Rectal smooth muscle tissue (tissue), 1 donor: ENCODE measurements around the gene APOF.
"Not testable (repeated sequence)": the region's sequence is repeated elsewhere in the genome, so short reads cannot be mapped to it uniquely, and the experiment has no call there.

Source experiments
- H3K27ac ChIP-seq: one replicate; pipeline ENCODE4 v1.7.0; 2013; ENCODE audit warnings: low read depth, low read length, inconsistent platforms
- H3K27me3 ChIP-seq: one replicate; pipeline ENCODE4 v1.7.0; 2013; ENCODE audit warnings: low read length; ENCODE audit not compliant: control insufficient read depth, insufficient read depth
- H3K36me3 ChIP-seq: one replicate; pipeline ENCODE4 v1.7.0; 2013; ENCODE audit warnings: low read length; ENCODE audit not compliant: control insufficient read depth, insufficient read depth
- H3K4me1 ChIP-seq: one replicate; pipeline ENCODE4 v1.7.0; 2013; ENCODE audit warnings: low read length; ENCODE audit not compliant: control insufficient read depth, insufficient read depth
- H3K4me3 ChIP-seq: one replicate; pipeline ENCODE4 v1.7.0; 2013; ENCODE audit warnings: low read length
- H3K9ac ChIP-seq: one replicate; pipeline ENCODE4 v1.7.0; 2013; ENCODE audit warnings: low read length

Gene APOF

GRCh38 chr12:56335527-56335926, 27.1 kb downstream of the APOF start:
- not testable (repeated sequence) for H3K27ac ChIP-seq, H3K4me1 ChIP-seq, H3K4me3 ChIP-seq, H3K36me3 ChIP-seq, H3K9ac ChIP-seq, H3K27me3 ChIP-seq

DNA sequence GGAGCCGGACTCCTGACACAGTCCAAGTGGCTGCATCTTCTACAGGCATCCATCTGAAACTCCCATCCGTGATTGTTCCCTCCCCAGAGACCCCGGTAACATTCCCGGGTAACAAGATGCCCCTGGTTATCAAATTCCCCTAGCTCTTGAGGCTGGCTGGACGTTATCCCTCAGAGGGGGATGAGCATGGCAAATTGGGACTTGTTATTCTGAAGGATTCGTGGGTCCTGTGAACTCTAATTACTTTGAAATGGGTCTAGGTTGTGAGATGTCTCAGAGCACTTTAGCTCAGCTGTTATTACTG, 28.2 kb downstream of the APOF start:
- H3K4me1 ChIP-seq, result peaks cover 4% of the 10 kb centered on the region
- peak overlapping the region; percentile 35 for H3K9ac ChIP-seq
- no peaks in the 10 kb centered on the region for H3K36me3 ChIP-seq
- no peaks in the 10 kb centered on the region for H3K27me3 ChIP-seq
- H3K4me3 ChIP-seq, result peak overlapping the region; percentile 75
- peak overlapping the region; percentile 86 for H3K27ac ChIP-seq

GRCh38 chr12:56333679-56334489, 28.8 kb downstream of the APOF start, which contains the start of gene PAN2:
Gene PAN2, minus strand, starts transcription at chr12:56334000. Its CDS starts 906 bp downstream, at chr12:56333094.
- Histone ChIP-seq H3K9ac (peak within 1 kb of the TSS; percentile 77), H3K4me3 (peak within 1 kb of the TSS; percentile 75), H3K36me3 (no peaks in the 10 kb centered on the region), H3K4me1 (peaks cover 4% of the 10 kb centered on the region), H3K27me3 (no peaks in the 10 kb centered on the region), H3K27ac (peak within 1 kb of the TSS; percentile 86)

GRCh38 chr12:56333197-56333678, 29.4 kb downstream of the APOF start:
- Histone ChIP-seq H3K4me1 (peaks cover 4% of the 10 kb centered on the region), H3K4me3 (peak overlapping the region; percentile 75), H3K9ac (peak overlapping the region; percentile 77), H3K27ac (peak overlapping the region; percentile 86), H3K36me3 (peaks cover under 1% of the 10 kb centered on the region), H3K27me3 (no peaks in the 10 kb centered on the region)

DNA sequence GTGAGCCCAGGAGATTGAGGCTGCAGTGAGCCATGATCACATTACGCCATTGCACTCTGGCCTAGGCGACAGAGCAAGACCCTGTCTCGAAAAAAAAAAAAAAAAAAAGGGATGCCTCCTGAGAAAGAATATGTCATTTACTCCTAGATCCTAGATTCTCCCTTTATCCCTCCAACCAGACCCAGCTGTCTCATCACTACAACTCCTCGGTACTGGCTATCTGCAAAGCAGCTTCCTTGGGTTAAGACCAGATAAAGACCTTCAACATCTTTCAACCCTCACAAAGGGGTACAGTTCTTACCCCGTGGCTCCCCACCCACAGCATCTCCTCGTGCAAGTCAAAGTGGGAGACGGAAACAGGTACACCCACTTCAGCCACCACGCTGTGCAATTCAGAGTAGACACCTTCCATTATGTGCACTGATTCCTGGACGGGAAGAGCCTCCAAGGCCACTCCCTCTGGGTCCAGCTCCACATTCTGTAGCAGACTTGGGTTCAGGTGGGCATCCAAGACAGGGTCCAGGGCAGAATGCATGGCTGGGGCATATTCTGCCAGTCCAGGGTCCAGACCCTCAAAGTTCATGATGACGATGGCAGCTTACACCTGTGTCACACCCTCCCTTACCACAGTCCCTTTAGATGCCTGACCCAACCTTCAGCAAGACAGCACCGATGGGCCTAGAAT, 30.0 kb downstream of the APOF start:
- H3K4me1 ChIP-seq, result peaks cover 4% of the 10 kb centered on the region
- peak overlapping the region; percentile 75 for H3K4me3 ChIP-seq
- H3K27ac ChIP-seq, result peak overlapping the region; percentile 86
- no peak overlapping the region for H3K9ac ChIP-seq
- H3K27me3 ChIP-seq, result no peaks in the 10 kb centered on the region
- peaks cover 7% of the 10 kb centered on the region for H3K36me3 ChIP-seq

- no peak overlapping the region for H3K27ac ChIP-seq
- H3K9ac ChIP-seq, result no peak overlapping the region
- H3K36me3 ChIP-seq, result peaks cover 19% of the 10 kb centered on the region
- no peak overlapping the region for H3K4me3 ChIP-seq
- no peaks in the 10 kb centered on the region for H3K27me3 ChIP-seq
- H3K4me1 ChIP-seq, result peaks cover 4% of the 10 kb centered on the region
These were observed 31.6 kb downstream of the APOF start for GRCh38 chr12:56330936-56331490.

- Histone ChIP-seq H3K4me3 (no peak overlapping the region), H3K4me1 (no peaks in the 10 kb centered on the region), H3K36me3 (peaks cover 44% of the 10 kb centered on the region), H3K9ac (no peak overlapping the region), H3K27ac (no peak overlapping the region), H3K27me3 (no peaks in the 10 kb centered on the region)
These were observed 36.1 kb downstream of the APOF start for GRCh38 chr12:56326533-56326932.

- H3K4me1 ChIP-seq, result no peaks in the 10 kb centered on the region
- H3K9ac ChIP-seq, result no peak overlapping the region
- no peaks in the 10 kb centered on the region for H3K27me3 ChIP-seq
- H3K27ac ChIP-seq, result no peak overlapping the region
- peaks cover 44% of the 10 kb centered on the region for H3K36me3 ChIP-seq
- H3K4me3 ChIP-seq, result no peak overlapping the region
These were observed 36.5 kb downstream of the APOF start for GRCh38 chr12:56326126-56326525.

DNA sequence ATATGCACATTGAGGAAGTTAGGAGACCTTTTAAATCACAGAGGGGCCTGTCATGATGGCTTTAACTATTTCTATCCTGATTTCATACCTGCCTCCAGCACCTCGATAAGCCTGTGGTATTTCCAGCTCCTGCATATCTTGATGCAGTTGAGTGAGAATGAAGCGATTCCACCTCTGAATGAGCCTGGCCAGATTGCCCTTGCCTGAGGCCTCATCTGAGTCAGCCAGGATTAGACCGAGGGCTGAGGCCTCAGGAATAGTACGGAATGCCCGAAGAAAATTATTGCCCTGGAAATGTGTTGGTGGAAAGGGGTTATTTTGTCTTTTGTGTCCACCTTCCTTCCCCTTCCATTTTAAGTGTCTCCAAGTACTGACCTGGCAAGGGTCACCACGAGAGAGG, 38.5 kb downstream of the APOF start:
- no peak overlapping the region for H3K9ac ChIP-seq
- H3K27me3 ChIP-seq, result no peaks in the 10 kb centered on the region
- H3K4me3 ChIP-seq, result no peak overlapping the region
- H3K4me1 ChIP-seq, result no peaks in the 10 kb centered on the region
- peaks cover 49% of the 10 kb centered on the region for H3K36me3 ChIP-seq
- no peak overlapping the region for H3K27ac ChIP-seq

- not testable (repeated sequence) for H3K27me3 ChIP-seq, H3K4me1 ChIP-seq, H3K27ac ChIP-seq, H3K4me3 ChIP-seq, H3K9ac ChIP-seq
- peaks cover 40% of the 10 kb centered on the region for H3K36me3 ChIP-seq
These were observed 41.0 kb downstream of the APOF start for GRCh38 chr12:56321610-56322009.

GRCh38 chr12:56321027-56321426, 41.6 kb downstream of the APOF start:
- no peak overlapping the region for H3K4me3 ChIP-seq
- H3K27ac ChIP-seq, result no peak overlapping the region
- no peaks in the 10 kb centered on the region for H3K27me3 ChIP-seq
- H3K9ac ChIP-seq, result no peak overlapping the region
- peaks cover 34% of the 10 kb centered on the region for H3K36me3 ChIP-seq
- H3K4me1 ChIP-seq, result no peaks in the 10 kb centered on the region

- peaks cover 7% of the 10 kb centered on the region for H3K4me1 ChIP-seq
- no peak overlapping the region for H3K4me3 ChIP-seq
- H3K36me3 ChIP-seq, result peaks cover 14% of the 10 kb centered on the region
- no peak overlapping the region for H3K27ac ChIP-seq
- no peak overlapping the region for H3K9ac ChIP-seq
- no peaks in the 10 kb centered on the region for H3K27me3 ChIP-seq
These were observed 45.0 kb downstream of the APOF start for GRCh38 chr12:56317675-56318074.
